ENCODE data around the gene COL18A1.

Gene COL18A1

DNA sequence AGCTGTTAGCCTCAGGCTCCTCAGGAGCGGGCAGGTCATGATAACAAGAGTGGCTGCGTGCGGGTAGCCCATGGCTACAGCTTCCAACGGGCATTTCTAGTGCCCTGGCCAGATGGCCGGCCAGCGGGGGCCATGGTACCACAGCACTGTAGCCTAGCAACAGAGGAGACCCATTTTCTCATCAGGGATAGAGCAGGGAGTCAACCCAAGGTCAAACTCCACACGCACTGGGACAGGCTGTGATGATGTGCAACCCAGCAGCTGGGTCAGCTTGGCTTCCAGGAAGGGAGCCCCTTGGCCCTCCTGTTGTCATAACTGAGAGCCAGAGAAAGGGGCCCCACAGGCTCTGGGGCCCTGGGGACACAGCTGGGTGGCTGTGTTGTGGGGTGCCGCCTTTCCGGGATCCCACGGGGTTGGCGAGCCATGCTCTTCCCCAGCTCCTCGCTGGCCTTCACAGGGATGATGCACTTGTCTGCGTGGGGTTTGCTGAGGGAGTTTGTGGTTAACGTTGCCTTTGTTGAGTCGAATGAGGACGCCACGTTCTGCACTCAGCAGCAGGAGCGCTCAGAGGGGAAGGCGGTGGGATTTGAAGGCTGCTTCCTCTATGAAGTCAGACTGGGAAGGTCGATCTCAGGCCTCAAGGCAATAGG, 46.3 kb downstream of the COL18A1 start:
- H3K4me1 ChIP-seq (ENCODE audit: control insufficient read depth in 1 of 2, insufficient read depth in 2 of 2, low read length in 2 of 2) = peaks cover 0 to 11% of the 10 kb centered on the region in 2 donors
- no peaks in the 10 kb centered on the region for H3K9me3 ChIP-seq (ENCODE audit: control insufficient read depth in 1 of 2, low read length in 2 of 2)
- no peak overlapping the region for H3K4me3 ChIP-seq (ENCODE audit: low read depth in 1 of 2, low read length in 2 of 2)
- H3K27me3 ChIP-seq (ENCODE audit: control insufficient read depth in 1 of 2, insufficient read depth in 2 of 2, low read length in 2 of 2) = peaks cover 0 to 5% of the 10 kb centered on the region in 2 donors
- H3K9ac ChIP-seq (ENCODE audit: low read depth in 1 of 2, low read length in 2 of 2) = no peak overlapping the region
- H3K27ac ChIP-seq (ENCODE audit: low read depth, low read length) = no peak overlapping the region
- no peaks in the 10 kb centered on the region for H3K36me3 ChIP-seq (ENCODE audit: control insufficient read depth in 1 of 2, insufficient read depth in 2 of 2, low read length in 2 of 2)

DNA sequence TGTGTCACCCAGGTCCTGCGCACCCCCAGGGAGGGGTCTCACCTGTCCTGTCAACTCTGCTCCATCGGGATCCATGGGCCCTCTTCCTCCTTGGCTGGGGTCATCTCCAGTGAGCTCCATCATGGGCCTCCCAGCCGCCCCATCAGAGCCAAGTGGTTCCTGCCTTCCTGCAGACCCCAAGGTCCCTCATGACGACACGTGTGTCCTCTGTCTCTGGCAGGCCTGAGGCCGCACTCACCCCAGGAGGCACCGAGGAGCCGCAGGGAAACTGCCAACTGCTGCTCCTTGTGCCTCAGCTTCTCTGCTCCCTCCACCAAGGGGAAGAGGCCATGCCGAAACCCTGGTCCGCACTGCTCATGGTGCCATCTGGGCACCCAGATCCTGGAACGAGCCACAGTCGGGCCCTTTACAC, 46.8 kb downstream of the COL18A1 start:
- H3K27ac ChIP-seq (ENCODE audit: low read depth, low read length) = no peak overlapping the region
- H3K4me1 ChIP-seq (ENCODE audit: control insufficient read depth in 1 of 2, insufficient read depth in 2 of 2, low read length in 2 of 2) = peaks cover 0 to 11% of the 10 kb centered on the region in 2 donors
- no peaks in the 10 kb centered on the region for H3K36me3 ChIP-seq (ENCODE audit: control insufficient read depth in 1 of 2, insufficient read depth in 2 of 2, low read length in 2 of 2)
- H3K9me3 ChIP-seq (ENCODE audit: control insufficient read depth in 1 of 2, low read length in 2 of 2) = no peaks in the 10 kb centered on the region
- no peak overlapping the region for H3K9ac ChIP-seq (ENCODE audit: low read depth in 1 of 2, low read length in 2 of 2)
- peaks cover 0 to 5% of the 10 kb centered on the region in 2 donors for H3K27me3 ChIP-seq (ENCODE audit: control insufficient read depth in 1 of 2, insufficient read depth in 2 of 2, low read length in 2 of 2)
- no peak overlapping the region for H3K4me3 ChIP-seq (ENCODE audit: low read depth in 1 of 2, low read length in 2 of 2)

- no peak overlapping the region for H3K4me3 ChIP-seq (ENCODE audit: low read depth in 1 of 2, low read length in 2 of 2)
- H3K9me3 ChIP-seq (ENCODE audit: control insufficient read depth in 1 of 2, low read length in 2 of 2) = no peaks in the 10 kb centered on the region
- H3K36me3 ChIP-seq (ENCODE audit: control insufficient read depth in 1 of 2, insufficient read depth in 2 of 2, low read length in 2 of 2) = no peaks in the 10 kb centered on the region
- no peak overlapping the region for H3K27ac ChIP-seq (ENCODE audit: low read depth, low read length)
- peaks cover 0 to 11% of the 10 kb centered on the region in 2 donors for H3K4me1 ChIP-seq (ENCODE audit: control insufficient read depth in 1 of 2, insufficient read depth in 2 of 2, low read length in 2 of 2)
- H3K27me3 ChIP-seq (ENCODE audit: control insufficient read depth in 1 of 2, insufficient read depth in 2 of 2, low read length in 2 of 2) = peaks cover 0 to 5% of the 10 kb centered on the region in 2 donors
- H3K9ac ChIP-seq (ENCODE audit: low read depth in 1 of 2, low read length in 2 of 2) = no peak overlapping the region
Measured at GRCh38 chr21:45452696-45453307, 47.8 kb downstream of the COL18A1 start.

- H3K27ac ChIP-seq (ENCODE audit: low read depth, low read length) = no peak overlapping the region
Measured at GRCh38 chr21:45453308-45453950, 48.5 kb downstream of the COL18A1 start.

GRCh38 chr21:45454060-45454925, 49.3 kb downstream of the COL18A1 start:
- peak overlapping the region; percentile 32 for H3K27ac ChIP-seq (ENCODE audit: low read depth, low read length)
- no peak overlapping the region for H3K4me3 ChIP-seq (ENCODE audit: low read depth in 1 of 2, low read length in 2 of 2)
- H3K9me3 ChIP-seq (ENCODE audit: control insufficient read depth in 1 of 2, low read length in 2 of 2) = no peaks in the 10 kb centered on the region
- peaks cover 0 to 11% of the 10 kb centered on the region in 2 donors for H3K4me1 ChIP-seq (ENCODE audit: control insufficient read depth in 1 of 2, insufficient read depth in 2 of 2, low read length in 2 of 2)
- H3K27me3 ChIP-seq (ENCODE audit: control insufficient read depth in 1 of 2, insufficient read depth in 2 of 2, low read length in 2 of 2) = peaks cover 0 to 5% of the 10 kb centered on the region in 2 donors
- H3K36me3 ChIP-seq (ENCODE audit: control insufficient read depth in 1 of 2, insufficient read depth in 2 of 2, low read length in 2 of 2) = no peaks in the 10 kb centered on the region
- no peak overlapping the region for H3K9ac ChIP-seq (ENCODE audit: low read depth in 1 of 2, low read length in 2 of 2)

More at GRCh38 chr21:45453308-45453950, 48.5 kb downstream of the COL18A1 start:
- H3K27me3 ChIP-seq (ENCODE audit: control insufficient read depth in 1 of 2, insufficient read depth in 2 of 2, low read length in 2 of 2) = peaks cover 0 to 5% of the 10 kb centered on the region in 2 donors
- H3K9ac ChIP-seq (ENCODE audit: low read depth in 1 of 2, low read length in 2 of 2) = no peak overlapping the region
- H3K4me1 ChIP-seq (ENCODE audit: control insufficient read depth in 1 of 2, insufficient read depth in 2 of 2, low read length in 2 of 2) = peaks cover 0 to 11% of the 10 kb centered on the region in 2 donors
- H3K9me3 ChIP-seq (ENCODE audit: control insufficient read depth in 1 of 2, low read length in 2 of 2) = no peaks in the 10 kb centered on the region
- no peaks in the 10 kb centered on the region for H3K36me3 ChIP-seq (ENCODE audit: control insufficient read depth in 1 of 2, insufficient read depth in 2 of 2, low read length in 2 of 2)
- no peak overlapping the region for H3K4me3 ChIP-seq (ENCODE audit: low read depth in 1 of 2, low read length in 2 of 2)

- Histone ChIP-seq H3K4me1 (ENCODE audit: control insufficient read depth in 1 of 2, insufficient read depth in 2 of 2, low read length in 2 of 2) (peaks cover 0 to 11% of the 10 kb centered on the region in 2 donors), H3K9me3 (ENCODE audit: control insufficient read depth in 1 of 2, low read length in 2 of 2) (no peaks in the 10 kb centered on the region), H3K36me3 (ENCODE audit: control insufficient read depth in 1 of 2, insufficient read depth in 2 of 2, low read length in 2 of 2) (no peaks in the 10 kb centered on the region), H3K27ac (ENCODE audit: low read depth, low read length) (no peak overlapping the region), H3K9ac (ENCODE audit: low read depth in 1 of 2, low read length in 2 of 2) (no peak overlapping the region), H3K4me3 (ENCODE audit: low read depth in 1 of 2, low read length in 2 of 2) (peak overlapping the region; percentile 11 to 22), H3K27me3 (ENCODE audit: control insufficient read depth in 1 of 2, insufficient read depth in 2 of 2, low read length in 2 of 2) (peaks cover 0 to 5% of the 10 kb centered on the region in 2 donors)
Measured at GRCh38 chr21:45454926-45455673, 50.1 kb downstream of the COL18A1 start.

GRCh38 chr21:45455674-45456583, 51.0 kb downstream of the COL18A1 start:
- Histone ChIP-seq H3K27ac (ENCODE audit: low read depth, low read length) (no peak overlapping the region), H3K36me3 (ENCODE audit: control insufficient read depth in 1 of 2, insufficient read depth in 2 of 2, low read length in 2 of 2) (no peaks in the 10 kb centered on the region), H3K4me1 (ENCODE audit: control insufficient read depth in 1 of 2, insufficient read depth in 2 of 2, low read length in 2 of 2) (peaks cover 0 to 11% of the 10 kb centered on the region in 2 donors), H3K27me3 (ENCODE audit: control insufficient read depth in 1 of 2, insufficient read depth in 2 of 2, low read length in 2 of 2) (peaks cover 0 to 5% of the 10 kb centered on the region in 2 donors), H3K9ac (ENCODE audit: low read depth in 1 of 2, low read length in 2 of 2) (no peak overlapping the region), H3K4me3 (ENCODE audit: low read depth in 1 of 2, low read length in 2 of 2) (peak overlapping the region; percentile 11 to 22), H3K9me3 (ENCODE audit: control insufficient read depth in 1 of 2, low read length in 2 of 2) (no peaks in the 10 kb centered on the region)

DNA sequence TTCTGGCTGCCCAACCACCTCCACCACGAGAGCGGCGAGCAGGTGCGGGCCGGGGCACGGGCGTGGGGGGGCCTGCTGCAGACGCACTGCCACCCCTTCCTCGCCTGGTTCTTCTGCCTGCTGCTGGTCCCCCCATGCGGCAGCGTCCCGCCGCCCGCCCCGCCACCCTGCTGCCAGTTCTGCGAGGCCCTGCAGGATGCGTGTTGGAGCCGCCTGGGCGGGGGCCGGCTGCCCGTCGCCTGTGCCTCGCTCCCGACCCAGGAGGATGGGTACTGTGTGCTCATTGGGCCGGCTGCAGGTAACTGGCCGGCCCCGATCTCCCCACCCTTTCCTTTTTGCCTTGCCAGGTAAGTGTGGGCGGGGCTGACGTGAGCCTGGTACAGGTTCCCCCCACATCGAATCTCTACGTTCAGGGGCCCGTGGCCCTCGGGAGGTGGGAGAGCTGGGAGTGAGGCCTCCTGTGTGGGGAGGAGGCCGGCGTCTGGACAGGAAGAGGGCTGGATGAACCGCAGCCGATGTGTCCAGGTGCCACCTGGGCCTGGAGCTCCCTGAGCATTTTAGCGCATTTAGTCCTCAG, 51.7 kb downstream of the COL18A1 start:
- H3K36me3 ChIP-seq (ENCODE audit: control insufficient read depth in 1 of 2, insufficient read depth in 2 of 2, low read length in 2 of 2) = no peaks in the 10 kb centered on the region
- no peak overlapping the region for H3K9ac ChIP-seq (ENCODE audit: low read depth in 1 of 2, low read length in 2 of 2)
- no peak overlapping the region for H3K4me3 ChIP-seq (ENCODE audit: low read depth in 1 of 2, low read length in 2 of 2)
- peaks cover 0 to 5% of the 10 kb centered on the region in 2 donors for H3K27me3 ChIP-seq (ENCODE audit: control insufficient read depth in 1 of 2, insufficient read depth in 2 of 2, low read length in 2 of 2)
- H3K9me3 ChIP-seq (ENCODE audit: control insufficient read depth in 1 of 2, low read length in 2 of 2) = peaks cover 0 to under 1% of the 10 kb centered on the region in 2 donors
- H3K4me1 ChIP-seq (ENCODE audit: control insufficient read depth in 1 of 2, insufficient read depth in 2 of 2, low read length in 2 of 2) = peaks cover 0 to 11% of the 10 kb centered on the region in 2 donors
- no peak overlapping the region for H3K27ac ChIP-seq (ENCODE audit: low read depth, low read length)
